Measurements from ENCODE around the gene SARNP. TPM values are rescaled to one million over a fixed set of nuclear protein-coding genes. Genes with fewer than 3 reads are reported as not detected.

The SARNP gene
- total RNA-seq, 1 donor from 2014 or later, result 266 TPM

DNA sequence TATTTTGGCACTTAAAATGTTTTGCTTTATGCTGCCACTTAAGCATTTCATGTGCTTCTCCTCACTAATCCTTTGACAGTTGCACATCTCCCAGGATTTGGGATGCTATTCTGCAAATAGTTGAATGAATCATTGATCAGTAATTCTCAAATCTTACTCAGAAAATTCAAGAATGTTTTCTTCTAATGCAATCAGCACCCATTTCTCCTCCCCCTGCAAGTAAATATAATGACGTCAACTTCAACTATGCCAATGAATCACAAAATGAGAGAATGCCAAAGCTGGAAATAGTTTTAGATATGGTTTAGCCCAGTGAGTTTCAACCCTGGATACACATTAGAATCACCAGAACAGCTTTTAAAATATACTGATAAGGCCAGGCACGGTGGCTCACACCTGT is 103.8 kb downstream of the SARNP start:
- Histone ChIP-seq H3K4me2 (no peak overlapping the region), H3K36me3 (no peaks in the 10 kb centered on the region), H3K9ac (no peak overlapping the region), H3K27me3 (peaks cover 26% of the 10 kb centered on the region), H3K79me2 (ENCODE audit: low read depth) (peaks cover 11% of the 10 kb centered on the region), H3K9me3 (ENCODE audit: low read depth) (no peaks in the 10 kb centered on the region), H3K4me3 (no peak overlapping the region), H3K27ac (no peak overlapping the region), H2AFZ (replicated peaks) (no peak overlapping the region), H3F3A (ENCODE audit: low read depth) (peaks cover 41% of the 10 kb centered on the region), H3K4me1 (peaks cover 27% of the 10 kb centered on the region), H4K20me1 (ENCODE audit: low read depth) (no peaks in the 10 kb centered on the region)
- TF ChIP-seq EZH2 (IDR thresholded peaks at IDR 0.05) (no peak), EZH2phosphoT487 (IDR thresholded peaks at IDR 0.05) (no peak)
- TF ChIP-seq, protein P1, sequence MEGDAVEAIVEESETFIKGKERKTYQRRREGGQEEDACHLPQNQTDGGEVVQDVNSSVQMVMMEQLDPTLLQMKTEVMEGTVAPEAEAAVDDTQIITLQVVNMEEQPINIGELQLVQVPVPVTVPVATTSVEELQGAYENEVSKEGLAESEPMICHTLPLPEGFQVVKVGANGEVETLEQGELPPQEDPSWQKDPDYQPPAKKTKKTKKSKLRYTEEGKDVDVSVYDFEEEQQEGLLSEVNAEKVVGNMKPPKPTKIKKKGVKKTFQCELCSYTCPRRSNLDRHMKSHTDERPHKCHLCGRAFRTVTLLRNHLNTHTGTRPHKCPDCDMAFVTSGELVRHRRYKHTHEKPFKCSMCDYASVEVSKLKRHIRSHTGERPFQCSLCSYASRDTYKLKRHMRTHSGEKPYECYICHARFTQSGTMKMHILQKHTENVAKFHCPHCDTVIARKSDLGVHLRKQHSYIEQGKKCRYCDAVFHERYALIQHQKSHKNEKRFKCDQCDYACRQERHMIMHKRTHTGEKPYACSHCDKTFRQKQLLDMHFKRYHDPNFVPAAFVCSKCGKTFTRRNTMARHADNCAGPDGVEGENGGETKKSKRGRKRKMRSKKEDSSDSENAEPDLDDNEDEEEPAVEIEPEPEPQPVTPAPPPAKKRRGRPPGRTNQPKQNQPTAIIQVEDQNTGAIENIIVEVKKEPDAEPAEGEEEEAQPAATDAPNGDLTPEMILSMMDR (IDR thresholded peaks at IDR 0.05), result no peak
- Mint-ChIP-seq H3K9me3 (peaks cover 6% of the 10 kb centered on the region), H3K27me3 (ENCODE audit: insufficient read depth, low read depth) (peaks cover 21% of the 10 kb centered on the region), H3K4me3 (peak overlapping the region; percentile 2), H3K27ac (no peak overlapping the region), H3K36me3 (peaks cover 3% of the 10 kb centered on the region), H3K4me1 (peaks cover 42% of the 10 kb centered on the region)
- no peak for DNase-seq (ENCODE audit: low spot score)

DNA sequence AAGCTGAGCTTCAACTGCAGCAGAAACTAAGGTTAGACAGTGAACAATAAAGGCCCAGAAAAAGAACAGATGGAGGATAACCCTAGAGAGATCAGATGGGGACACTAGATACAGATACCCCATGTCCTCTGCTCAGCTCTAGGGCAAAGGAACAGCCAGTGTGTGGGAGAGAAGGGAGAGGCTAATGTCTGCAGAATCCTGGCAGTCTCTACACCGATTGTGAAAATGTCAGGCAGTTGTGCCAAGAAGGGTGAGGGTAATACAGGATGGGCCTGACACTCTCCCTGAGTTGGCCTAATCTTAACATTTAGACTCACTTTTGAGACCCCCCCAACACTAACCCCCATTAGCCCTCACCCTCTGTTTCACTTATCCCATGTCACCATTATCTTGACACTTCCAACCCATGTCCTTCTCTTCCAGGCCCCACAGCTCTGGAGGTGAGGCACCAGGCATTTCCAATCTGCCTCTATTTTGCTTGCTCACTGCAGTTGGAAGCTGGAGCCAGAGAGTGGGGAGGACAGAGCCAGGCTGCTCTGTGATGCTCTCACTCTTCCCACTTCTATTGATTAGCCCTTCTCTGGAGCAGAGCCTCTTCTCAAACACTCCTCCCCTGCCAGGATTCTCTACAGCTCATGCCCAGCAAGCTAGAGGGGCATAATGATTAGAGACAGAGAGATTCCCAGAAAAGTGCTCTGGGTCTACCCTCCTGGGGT is 104.7 kb downstream of the SARNP start:
- H3K36me3 ChIP-seq, result no peaks in the 10 kb centered on the region
- H3K9me3 Mint-ChIP-seq, result peaks cover 6% of the 10 kb centered on the region
- no peak overlapping the region for H2AFZ ChIP-seq (replicated peaks)
- no peaks in the 10 kb centered on the region for H3K9me3 ChIP-seq (ENCODE audit: low read depth)
- H3K4me3 Mint-ChIP-seq, result no peak overlapping the region
- no peak overlapping the region for H3K9ac ChIP-seq
- no peak for TF ChIP-seq EZH2phosphoT487 (IDR thresholded peaks at IDR 0.05)
- TF ChIP-seq, protein P1 (IDR thresholded peaks at IDR 0.05), result no peak
- TF ChIP-seq EZH2 (IDR thresholded peaks at IDR 0.05), result no peak
- peaks cover 40% of the 10 kb centered on the region for H3F3A ChIP-seq (ENCODE audit: low read depth)
- H3K27me3 Mint-ChIP-seq (ENCODE audit: insufficient read depth, low read depth), result peaks cover 20% of the 10 kb centered on the region
- no peak overlapping the region for H3K4me2 ChIP-seq
- no peak overlapping the region for H3K27ac ChIP-seq
- H3K79me2 ChIP-seq (ENCODE audit: low read depth), result peaks cover 8% of the 10 kb centered on the region
- no peak for DNase-seq (ENCODE audit: low spot score)
- no peaks in the 10 kb centered on the region for H4K20me1 ChIP-seq (ENCODE audit: low read depth)
- peak overlapping the region; percentile 36 for H3K27ac Mint-ChIP-seq
- peaks cover 31% of the 10 kb centered on the region for H3K27me3 ChIP-seq
- peaks cover 3% of the 10 kb centered on the region for H3K36me3 Mint-ChIP-seq
- H3K4me1 ChIP-seq, result peaks cover 25% of the 10 kb centered on the region
- no peak overlapping the region for H3K4me3 ChIP-seq
- H3K4me1 Mint-ChIP-seq, result peaks cover 40% of the 10 kb centered on the region

DNA sequence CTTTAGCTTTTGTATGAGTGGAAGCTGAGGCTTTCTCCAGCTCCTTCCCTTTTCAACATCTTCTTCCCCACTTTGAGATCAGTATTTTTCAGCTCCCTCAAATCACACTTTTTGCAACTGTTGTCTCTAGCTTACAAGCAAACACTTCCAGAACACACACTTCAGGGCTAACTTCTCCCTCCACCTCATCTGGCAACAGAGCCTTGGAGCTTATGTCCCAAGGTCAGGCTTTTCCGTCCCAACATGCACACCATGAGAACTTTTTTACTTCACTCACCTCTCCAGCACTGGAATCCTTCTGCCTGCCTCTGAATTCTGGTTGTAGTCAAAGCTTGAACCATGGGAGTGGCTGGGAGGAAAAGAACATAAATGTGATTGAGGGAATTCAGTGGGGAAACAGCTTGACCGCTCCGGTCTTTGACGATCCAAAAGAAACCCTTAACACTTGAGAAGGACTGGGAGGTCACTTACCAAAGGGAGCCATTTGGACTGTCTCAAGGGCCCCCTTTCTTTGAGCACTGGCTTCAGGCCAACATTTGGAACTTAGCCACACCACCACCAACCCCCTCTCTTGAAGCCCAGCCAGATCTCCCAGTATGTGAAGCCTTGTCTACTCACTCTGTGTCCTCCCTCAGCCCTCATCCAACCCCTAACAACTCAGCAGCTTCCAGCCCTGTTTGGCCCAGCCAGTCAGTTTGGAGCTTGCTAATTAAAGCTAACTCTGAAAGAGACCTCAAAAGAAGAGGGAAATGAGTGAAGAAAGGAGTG is 105.6 kb downstream of the SARNP start:
- no peak overlapping the region for H3K4me2 ChIP-seq
- no peak overlapping the region for H2AFZ ChIP-seq (replicated peaks)
- peaks cover 3% of the 10 kb centered on the region for H3K36me3 Mint-ChIP-seq
- H3K4me1 ChIP-seq, result peaks cover 16% of the 10 kb centered on the region
- peaks cover 6% of the 10 kb centered on the region for H3K9me3 Mint-ChIP-seq
- no peak for DNase-seq (ENCODE audit: low spot score)
- H3K27me3 ChIP-seq, result peaks cover 31% of the 10 kb centered on the region
- peaks cover 34% of the 10 kb centered on the region for H3K4me1 Mint-ChIP-seq
- no peak overlapping the region for H3K9ac ChIP-seq
- no peak overlapping the region for H3K27ac Mint-ChIP-seq
- H3K4me3 Mint-ChIP-seq, result no peak overlapping the region
- H3F3A ChIP-seq (ENCODE audit: low read depth), result peaks cover 31% of the 10 kb centered on the region
- no peaks in the 10 kb centered on the region for H4K20me1 ChIP-seq (ENCODE audit: low read depth)
- H3K9me3 ChIP-seq (ENCODE audit: low read depth), result no peaks in the 10 kb centered on the region
- H3K27me3 Mint-ChIP-seq (ENCODE audit: insufficient read depth, low read depth), result peaks cover 16% of the 10 kb centered on the region
- H3K4me3 ChIP-seq, result no peak overlapping the region
- peaks cover 7% of the 10 kb centered on the region for H3K79me2 ChIP-seq (ENCODE audit: low read depth)
- TF ChIP-seq, protein P1 (IDR thresholded peaks at IDR 0.05), result no peak
- no peak for TF ChIP-seq EZH2phosphoT487 (IDR thresholded peaks at IDR 0.05)
- TF ChIP-seq EZH2 (IDR thresholded peaks at IDR 0.05), result no peak
- H3K27ac ChIP-seq, result no peak overlapping the region
- H3K36me3 ChIP-seq, result no peaks in the 10 kb centered on the region
